T-helper 1 cell treated with Interleukin-12 subunit alpha and Interleukin-12 subunit beta and Interleukin-4 antibody, amounts not matched to agents 30 μg/mL and 1 μg/mL, for 36 hours (primary cell): ENCODE results near the gene NTN1.
"Not testable (repeated sequence)": the region's sequence is repeated elsewhere in the genome, so short reads cannot be mapped to it uniquely, and the experiment has no call there.

Experiments
- H3K27ac Mint-ChIP-seq: one replicate; pipeline ENCODE4 v1.8.0; 2021; ENCODE audit warnings: mild to moderate bottlenecking, mixed read lengths
- H3K27me3 Mint-ChIP-seq: one replicate; pipeline ENCODE4 v1.8.0; 2021; ENCODE audit warnings: low read depth, mixed read lengths
- H3K36me3 Mint-ChIP-seq: one replicate; pipeline ENCODE4 v1.8.0; 2021; ENCODE audit warnings: low read depth, mixed read lengths
- H3K4me1 Mint-ChIP-seq: one replicate; pipeline ENCODE4 v1.8.0; 2021; ENCODE audit warnings: low read depth, mixed read lengths
- H3K4me3 Mint-ChIP-seq: one replicate; pipeline ENCODE4 v1.8.0; 2021; ENCODE audit warnings: mild to moderate bottlenecking, moderate library complexity, mixed read lengths
- H3K9me3 Mint-ChIP-seq: one replicate; pipeline ENCODE4 v1.8.0; 2021; ENCODE audit warnings: mixed read lengths

Gene NTN1

DNA sequence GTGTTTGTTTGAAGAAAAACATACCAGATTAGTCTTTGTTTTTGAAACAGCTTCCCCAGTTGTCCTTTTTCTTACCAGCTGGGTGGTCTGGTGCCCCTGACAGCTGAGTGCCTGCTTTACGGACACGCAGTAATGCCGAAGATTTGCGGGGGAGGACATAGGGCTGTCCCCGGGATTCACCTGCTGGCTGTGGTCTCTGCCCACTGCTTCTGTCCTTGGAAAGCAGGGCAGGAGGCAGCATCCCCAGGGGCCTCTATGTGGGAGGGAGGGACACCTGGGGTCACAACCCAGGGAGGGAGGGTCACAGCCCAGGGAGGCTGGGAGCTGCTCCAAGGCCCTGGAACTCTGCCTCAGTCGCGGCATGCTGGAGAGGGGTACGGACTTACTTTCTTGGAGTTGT is 221.7 kb downstream of the NTN1 start:
- H3K9me3 Mint-ChIP-seq, result no peaks in the 10 kb centered on the region
- no peak overlapping the region for H3K27ac Mint-ChIP-seq
- H3K4me1 Mint-ChIP-seq, result peaks cover 9% of the 10 kb centered on the region
- H3K36me3 Mint-ChIP-seq, result no peaks in the 10 kb centered on the region
- H3K27me3 Mint-ChIP-seq, result no peaks in the 10 kb centered on the region
- H3K4me3 Mint-ChIP-seq, result no peak overlapping the region

DNA sequence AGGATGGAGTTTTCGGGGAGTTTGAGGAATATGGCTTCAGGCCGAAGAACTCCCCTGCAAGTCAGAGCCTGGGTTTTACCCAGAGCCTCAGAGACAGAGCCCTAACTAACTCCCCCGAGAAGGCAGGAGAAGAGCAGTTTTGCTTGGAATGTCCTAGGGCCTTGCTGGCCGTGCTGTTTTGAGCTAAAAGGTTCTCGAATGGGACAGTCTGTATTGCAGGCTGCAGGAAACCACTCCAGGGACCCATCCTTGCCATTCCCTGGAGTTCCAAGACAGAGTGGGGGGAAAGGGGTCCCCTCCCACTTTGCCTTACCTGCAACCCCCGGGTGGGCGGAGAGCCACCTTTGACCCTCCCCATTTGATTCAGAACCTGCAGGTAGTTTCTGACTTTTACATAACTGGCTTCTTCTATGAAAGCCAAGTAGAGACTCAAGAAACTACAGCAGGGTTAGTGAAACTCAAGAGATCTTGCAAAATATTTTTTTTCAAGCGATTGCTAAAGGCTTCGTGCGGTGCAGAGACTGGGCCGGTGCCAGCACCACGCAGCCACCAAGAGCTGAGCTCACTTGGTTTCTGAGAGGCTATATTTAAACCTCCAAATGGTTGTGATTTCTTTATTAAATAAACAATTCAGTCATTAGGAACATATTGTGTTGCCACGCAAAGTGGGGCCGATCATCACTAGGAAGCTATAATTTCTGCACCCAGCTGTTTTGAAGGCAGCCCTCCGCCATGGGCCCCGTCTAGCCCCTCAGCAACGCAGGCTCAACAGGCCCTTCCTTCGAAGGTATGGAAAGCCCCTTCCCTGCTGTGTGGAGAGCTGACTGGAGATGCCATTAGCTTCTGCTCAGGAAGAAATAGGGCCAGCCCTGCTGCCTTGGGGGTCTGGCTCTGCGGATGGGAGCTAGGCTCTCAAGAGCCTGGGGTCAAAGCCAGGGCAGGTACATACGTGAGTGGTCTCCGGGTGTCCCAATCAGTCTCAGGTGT is 223.0 kb downstream of the NTN1 start:
- Mint-ChIP-seq H3K4me3 (no peak overlapping the region), H3K27ac (no peak overlapping the region), H3K27me3 (no peaks in the 10 kb centered on the region), H3K36me3 (no peaks in the 10 kb centered on the region), H3K4me1 (peaks cover 3% of the 10 kb centered on the region), H3K9me3 (no peaks in the 10 kb centered on the region)

DNA sequence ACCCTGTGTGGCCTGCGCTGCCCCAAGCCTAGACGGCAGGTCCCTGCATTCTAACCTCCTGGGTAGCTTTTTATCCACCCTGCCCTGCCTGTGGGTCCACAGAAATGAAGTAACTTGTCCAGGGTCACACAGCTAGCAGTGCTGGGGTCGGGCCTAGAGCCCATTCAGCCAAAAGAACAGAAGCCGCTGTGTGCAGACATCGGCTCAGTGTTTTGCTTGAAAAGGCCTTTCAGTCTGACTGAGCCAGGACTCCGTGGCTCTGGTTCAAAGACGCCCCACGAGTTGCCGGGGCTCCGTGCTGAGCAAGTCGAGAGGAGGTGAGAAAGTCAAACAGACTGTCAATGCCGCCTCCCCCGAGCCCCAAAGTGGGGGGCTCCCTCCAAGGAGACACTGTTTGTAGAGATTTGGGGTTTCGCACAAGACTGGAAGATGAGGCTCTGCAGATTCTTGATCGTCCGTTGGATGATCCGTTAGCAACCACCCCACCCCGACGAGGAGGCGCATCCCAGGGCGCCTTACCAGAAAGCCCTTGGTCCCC is 226.2 kb downstream of the NTN1 start:
- Mint-ChIP-seq H3K9me3 (no peaks in the 10 kb centered on the region), H3K36me3 (no peaks in the 10 kb centered on the region), H3K27ac (no peak overlapping the region), H3K4me1 (no peaks in the 10 kb centered on the region), H3K27me3 (no peaks in the 10 kb centered on the region), H3K4me3 (no peak overlapping the region)

DNA sequence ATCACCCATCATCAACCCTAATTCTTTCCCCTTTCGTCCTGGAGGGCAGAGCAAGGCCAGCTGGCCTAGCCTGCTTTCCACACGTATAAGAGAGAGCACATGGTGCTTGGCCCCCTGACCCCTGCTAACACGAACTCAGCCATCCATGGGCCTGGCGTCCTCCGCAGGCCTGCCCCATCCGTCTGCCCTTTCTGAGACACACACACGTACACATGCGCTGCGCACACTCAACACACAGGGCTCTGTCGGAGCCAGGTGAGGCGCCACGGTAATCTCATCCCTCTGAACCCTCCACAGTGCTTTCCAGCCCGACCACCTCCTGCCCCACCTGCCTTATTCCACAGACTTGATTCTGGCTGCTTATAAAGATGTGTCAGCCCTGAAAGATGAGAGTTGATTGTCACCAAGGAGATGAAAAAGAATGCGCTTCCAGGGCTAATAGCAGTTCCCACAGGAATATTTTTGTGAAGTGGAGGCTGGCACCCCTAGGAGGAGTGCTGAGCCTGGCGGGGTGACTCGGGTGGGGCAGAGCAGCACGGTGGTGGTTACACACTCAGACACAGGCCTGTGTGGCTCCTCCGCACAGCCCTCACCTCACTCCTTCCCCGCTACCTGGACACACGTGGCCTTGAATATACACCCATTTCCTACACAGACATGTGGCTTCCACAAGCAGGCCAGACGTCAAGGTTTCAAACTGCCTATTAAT is 228.1 kb downstream of the NTN1 start:
- Mint-ChIP-seq H3K27me3 (no peaks in the 10 kb centered on the region), H3K27ac (no peak overlapping the region), H3K9me3 (no peaks in the 10 kb centered on the region), H3K4me1 (peaks cover 6% of the 10 kb centered on the region), H3K36me3 (peaks cover 4% of the 10 kb centered on the region), H3K4me3 (no peak overlapping the region)

DNA sequence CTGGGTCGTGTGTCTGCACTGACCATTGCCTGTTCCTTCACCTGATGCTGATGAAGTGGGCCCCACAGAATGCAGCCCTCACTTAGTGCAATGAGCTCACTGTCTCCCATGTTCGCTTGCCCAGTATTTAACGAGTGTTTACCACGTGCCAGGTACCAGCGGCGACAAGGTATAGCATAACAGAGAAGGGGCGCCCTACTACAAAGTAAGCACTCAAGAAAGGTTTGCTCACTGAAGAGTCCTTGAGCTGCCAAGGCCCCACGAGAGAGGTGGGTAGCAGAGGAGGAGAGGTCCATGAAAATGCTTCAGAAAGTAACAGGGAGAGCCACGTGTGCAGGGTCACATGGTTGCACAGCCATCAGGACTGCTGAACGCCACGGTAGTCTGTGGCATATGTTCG is 230.0 kb downstream of the NTN1 start:
- no peak overlapping the region for H3K27ac Mint-ChIP-seq
- H3K27me3 Mint-ChIP-seq, result no peaks in the 10 kb centered on the region
- peaks cover 4% of the 10 kb centered on the region for H3K36me3 Mint-ChIP-seq
- no peak overlapping the region for H3K4me3 Mint-ChIP-seq
- peaks cover 6% of the 10 kb centered on the region for H3K4me1 Mint-ChIP-seq
- H3K9me3 Mint-ChIP-seq, result no peaks in the 10 kb centered on the region

DNA sequence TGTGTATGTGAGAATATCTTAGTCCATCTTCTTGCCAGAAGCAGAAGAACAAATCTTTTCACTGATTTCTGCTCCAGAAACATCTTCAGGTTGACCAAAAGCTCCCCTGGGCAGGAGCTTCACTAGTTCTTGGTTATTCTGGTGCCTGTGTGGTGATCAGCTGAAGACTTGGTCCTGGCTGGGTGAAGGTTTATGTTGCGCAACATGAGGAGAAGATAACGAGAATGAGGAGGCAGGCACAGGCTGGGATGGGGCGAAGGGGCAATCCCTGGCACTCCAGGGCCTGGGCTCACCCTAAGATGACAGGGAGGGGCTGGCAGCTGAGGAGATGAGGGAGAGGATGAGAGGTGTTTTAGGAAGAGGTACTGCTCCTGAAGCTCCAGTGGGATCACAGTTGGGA is 232.0 kb downstream of the NTN1 start:
- Mint-ChIP-seq H3K4me3 (no peak overlapping the region), H3K9me3 (no peaks in the 10 kb centered on the region), H3K27ac (no peak overlapping the region), H3K36me3 (peaks cover 6% of the 10 kb centered on the region), H3K27me3 (no peaks in the 10 kb centered on the region), H3K4me1 (peaks cover 6% of the 10 kb centered on the region)

DNA sequence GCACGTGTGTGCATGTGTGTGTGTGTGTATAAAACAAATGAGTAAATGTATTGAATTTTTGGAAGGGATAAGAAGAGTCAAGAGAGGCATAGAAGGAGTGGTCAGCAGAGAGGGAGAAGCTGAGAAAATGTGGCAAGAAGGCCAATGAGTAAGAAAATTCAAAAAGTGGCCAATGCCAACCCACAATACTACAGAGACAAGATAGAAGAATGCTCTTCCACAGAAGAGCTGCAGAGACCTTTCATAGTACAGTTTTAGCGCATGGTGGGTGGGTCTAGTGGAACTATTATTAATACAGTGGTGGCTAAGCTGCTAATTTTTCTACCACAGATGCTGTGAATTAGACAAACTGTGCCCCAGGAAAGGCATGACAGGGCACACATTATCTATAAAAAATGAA is 233.5 kb downstream of the NTN1 start:
- Mint-ChIP-seq H3K4me3 (no peak overlapping the region), H3K36me3 (peaks cover 6% of the 10 kb centered on the region), H3K27me3 (no peaks in the 10 kb centered on the region), H3K27ac (no peak overlapping the region), H3K4me1 (peaks cover 6% of the 10 kb centered on the region), H3K9me3 (no peaks in the 10 kb centered on the region)

DNA sequence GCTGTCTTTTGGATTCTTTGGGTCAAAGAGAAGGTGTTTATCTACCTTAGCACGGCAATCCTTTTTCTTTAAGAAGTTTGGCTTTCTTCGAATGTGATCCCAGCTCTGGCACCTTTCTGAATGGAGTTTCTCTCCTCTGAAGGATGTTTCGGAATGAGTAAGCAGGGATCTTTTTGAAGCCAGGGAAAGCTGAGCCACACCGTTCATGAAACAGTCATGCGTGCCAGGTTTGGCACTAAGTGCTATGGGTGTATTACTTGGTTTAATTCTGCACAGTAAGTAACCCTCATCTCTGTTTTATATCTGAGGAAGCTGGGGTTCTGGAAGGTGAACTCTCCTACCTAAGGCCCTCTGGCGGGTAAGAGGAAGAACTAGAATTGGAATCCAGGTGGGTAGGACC is 234.5 kb downstream of the NTN1 start:
- Mint-ChIP-seq H3K27ac (no peak overlapping the region), H3K27me3 (no peaks in the 10 kb centered on the region), H3K36me3 (peaks cover 6% of the 10 kb centered on the region), H3K9me3 (no peaks in the 10 kb centered on the region), H3K4me1 (peaks cover 6% of the 10 kb centered on the region), H3K4me3 (no peak overlapping the region)

DNA sequence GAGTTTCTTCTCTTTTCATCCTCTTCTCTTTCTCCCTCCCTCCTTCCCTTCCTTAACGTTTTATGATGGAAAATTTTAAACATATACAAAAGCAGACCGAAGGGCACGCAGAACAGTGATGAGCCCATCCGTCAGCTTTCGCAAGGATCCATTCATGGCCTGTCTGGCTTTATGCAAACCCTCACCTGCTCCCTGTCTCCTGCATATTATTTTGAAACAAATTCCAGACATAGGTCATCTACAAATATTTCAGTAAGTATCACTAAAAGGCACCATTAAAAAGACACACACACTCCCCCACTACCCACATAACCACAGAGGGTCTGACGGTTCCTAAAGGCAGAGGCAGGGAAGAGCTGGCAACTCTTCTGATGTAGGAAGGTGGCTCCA is 235.0 kb downstream of the NTN1 start:
- H3K27ac Mint-ChIP-seq, result no peak overlapping the region
- no peaks in the 10 kb centered on the region for H3K27me3 Mint-ChIP-seq
- H3K9me3 Mint-ChIP-seq, result no peaks in the 10 kb centered on the region
- H3K4me3 Mint-ChIP-seq, result no peak overlapping the region
- H3K36me3 Mint-ChIP-seq, result peaks cover 6% of the 10 kb centered on the region
- peaks cover 8% of the 10 kb centered on the region for H3K4me1 Mint-ChIP-seq

DNA sequence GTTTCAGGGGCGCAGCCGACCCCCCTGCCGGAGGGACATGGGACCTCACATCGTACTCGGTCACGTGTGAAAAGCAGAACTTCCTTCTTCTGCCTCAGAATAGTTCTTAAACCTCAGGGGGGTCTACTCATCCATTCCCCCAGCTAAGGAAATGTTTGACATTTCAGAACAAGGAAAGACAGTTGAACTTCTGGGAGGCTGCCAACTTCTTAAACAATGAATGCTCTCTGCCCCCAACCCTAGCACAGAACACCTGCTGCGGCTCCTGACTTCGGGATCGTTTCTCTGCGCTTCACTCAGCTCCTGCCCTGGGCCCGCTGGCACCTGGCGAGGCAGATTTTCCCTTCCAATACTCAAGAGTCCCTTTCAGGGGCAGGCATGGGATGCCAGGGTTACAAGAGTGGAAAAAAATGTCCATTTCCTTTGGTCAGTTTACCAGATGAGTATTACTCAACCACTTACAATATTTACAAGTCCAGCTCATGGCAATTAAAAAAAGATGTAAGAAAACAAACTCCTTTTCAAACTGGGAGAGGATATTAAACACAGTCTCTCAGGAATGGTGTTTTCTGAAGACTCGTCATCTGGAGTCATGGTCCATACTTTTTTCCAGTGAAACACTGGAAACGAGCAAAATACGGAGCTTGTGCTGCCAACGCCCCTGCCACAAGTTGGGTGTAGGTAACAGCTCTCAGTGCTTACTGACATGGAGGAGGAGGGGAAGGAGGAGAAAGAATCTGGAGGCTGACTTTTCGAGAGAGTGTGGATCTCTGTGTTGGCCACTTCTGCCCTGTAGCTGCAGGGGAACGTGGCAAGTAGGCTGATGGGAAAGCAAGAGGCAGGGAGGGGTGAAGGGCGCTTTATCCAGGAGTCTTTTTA is 235.7 kb downstream of the NTN1 start:
- Mint-ChIP-seq H3K27ac (no peak overlapping the region), H3K36me3 (peaks cover 6% of the 10 kb centered on the region), H3K4me3 (no peak overlapping the region), H3K4me1 (peaks cover 8% of the 10 kb centered on the region), H3K27me3 (no peaks in the 10 kb centered on the region), H3K9me3 (no peaks in the 10 kb centered on the region)

DNA sequence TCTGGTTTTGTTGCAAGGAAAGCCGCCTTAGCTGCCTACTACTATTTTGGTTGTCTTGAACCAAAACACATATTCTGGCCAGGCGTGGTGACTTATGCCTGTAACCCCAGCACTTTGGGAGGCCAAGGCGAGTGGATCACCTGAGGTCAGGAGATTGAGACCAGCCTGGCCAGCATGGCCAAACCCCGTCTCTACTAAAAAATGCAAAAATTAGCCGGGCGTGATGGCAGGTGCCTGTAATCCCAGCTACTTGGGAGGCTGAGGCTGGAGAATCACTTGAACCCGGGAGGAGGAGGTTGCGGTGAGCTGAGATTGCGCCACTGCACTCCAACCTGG is 236.3 kb downstream of the NTN1 start:
- not testable (repeated sequence) for H3K27ac Mint-ChIP-seq, H3K9me3 Mint-ChIP-seq, H3K4me1 Mint-ChIP-seq, H3K27me3 Mint-ChIP-seq, H3K4me3 Mint-ChIP-seq, H3K36me3 Mint-ChIP-seq

DNA sequence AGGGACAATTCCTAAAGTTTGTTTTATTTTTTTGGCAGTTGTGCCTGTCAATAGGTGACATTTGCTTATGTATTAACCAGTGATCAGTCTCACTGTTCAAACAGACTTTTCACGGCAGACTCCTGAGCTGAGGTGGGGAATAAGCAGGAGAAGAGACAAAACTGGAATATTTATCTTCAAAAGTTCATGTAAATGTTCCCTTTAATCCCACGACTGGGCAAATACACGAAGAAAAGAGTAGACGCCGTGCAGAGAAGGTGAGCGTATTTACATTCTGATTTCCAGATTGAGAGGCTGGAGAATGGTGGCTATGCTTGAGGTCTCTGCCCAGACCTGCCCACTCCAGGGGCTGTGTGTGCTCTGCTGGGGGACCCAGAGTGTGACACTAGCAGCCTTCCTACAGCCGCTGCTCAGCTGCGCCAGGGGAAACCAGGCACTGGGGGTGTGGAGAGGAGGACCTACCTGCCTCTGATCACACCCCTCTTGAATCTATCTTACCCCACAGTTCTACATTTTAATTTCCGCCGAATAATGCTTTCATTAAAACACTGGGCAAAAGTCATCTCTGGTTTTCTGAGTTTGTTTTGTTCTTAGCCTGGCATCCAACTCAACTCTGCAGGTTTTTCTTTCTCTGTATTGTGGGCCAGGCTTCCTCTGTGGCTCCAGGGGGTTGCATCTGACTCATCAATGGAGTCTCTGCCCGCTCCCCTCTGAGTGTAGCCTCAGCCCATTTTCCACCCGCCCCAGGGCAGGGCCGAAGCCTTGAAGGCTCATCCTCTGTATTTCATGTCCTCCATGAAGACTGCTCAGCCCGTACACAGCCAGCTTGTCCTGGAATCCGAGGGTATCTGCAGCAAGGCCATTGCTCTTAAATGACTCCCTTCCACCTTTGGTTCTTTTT is 237.1 kb downstream of the NTN1 start:
- H3K27ac Mint-ChIP-seq, result no peak overlapping the region

DNA sequence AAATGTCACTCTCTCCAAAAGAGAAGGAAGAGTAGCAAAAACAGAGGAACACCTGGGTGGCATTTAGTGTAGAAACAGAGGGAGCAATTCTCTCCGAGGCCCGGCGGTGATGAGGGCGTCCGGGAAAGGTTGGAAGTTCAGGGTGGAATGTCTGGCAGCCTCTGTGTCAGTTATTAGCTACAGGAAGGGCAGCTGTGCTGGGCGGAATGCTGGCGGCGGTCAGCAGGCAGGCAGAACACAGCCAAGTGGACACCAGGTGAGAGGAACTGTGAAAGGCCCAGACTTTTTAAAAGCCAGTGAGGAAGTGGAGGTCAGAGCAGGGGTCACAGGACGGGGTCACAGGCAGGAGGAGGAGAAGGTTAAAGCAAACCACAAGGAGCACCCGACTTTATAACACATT is 238.1 kb downstream of the NTN1 start:
- H3K27me3 Mint-ChIP-seq, result no peaks in the 10 kb centered on the region
- H3K9me3 Mint-ChIP-seq, result no peaks in the 10 kb centered on the region
- H3K4me3 Mint-ChIP-seq, result no peak overlapping the region
- H3K27ac Mint-ChIP-seq, result no peak overlapping the region
- peaks cover 2% of the 10 kb centered on the region for H3K4me1 Mint-ChIP-seq
- peaks cover 5% of the 10 kb centered on the region for H3K36me3 Mint-ChIP-seq

More for the DNA sequence above, 237.1 kb downstream of the NTN1 start:
- Mint-ChIP-seq H3K27me3 (no peaks in the 10 kb centered on the region), H3K4me1 (peaks cover 2% of the 10 kb centered on the region), H3K9me3 (no peaks in the 10 kb centered on the region), H3K4me3 (no peak overlapping the region), H3K36me3 (peaks cover 2% of the 10 kb centered on the region)
